Suprapubic skin (tissue), 4 donors: ENCODE data around the gene SCAANT1.

Experiments
- POLR2A ChIP-seq, 2 donors: fragments of 450-650 bp; IDR thresholded peaks; one replicate each; pipeline ENCODE4 v1.6.1; 2017; ENCODE audit warnings: antibody characterized with exemption in 2 of 2, mild to moderate bottlenecking in 2 of 2, moderate library complexity in 2 of 2
- POLR2AphosphoS5 ChIP-seq, 3 donors: sonication (generic); formaldehyde crosslinking; IDR thresholded peaks; one replicate each; pipeline ENCODE4 v1.6.1; 2017; ENCODE audit warnings: antibody characterized with exemption in 3 of 3
- TF ChIP-seq, protein P1 (sequence below), 2 donors: fragments of 200-600 bp in 1 of 2; fragments of 450-650 bp in 1 of 2; sonication (generic) in 1 of 2; IDR thresholded peaks; one replicate each; pipeline ENCODE4 v1.5.1; 2016 to 2019; ENCODE audit warnings: antibody characterized with exemption in 2 of 2, mild to moderate bottlenecking in 1 of 2, moderate library complexity in 1 of 2

DNA sequence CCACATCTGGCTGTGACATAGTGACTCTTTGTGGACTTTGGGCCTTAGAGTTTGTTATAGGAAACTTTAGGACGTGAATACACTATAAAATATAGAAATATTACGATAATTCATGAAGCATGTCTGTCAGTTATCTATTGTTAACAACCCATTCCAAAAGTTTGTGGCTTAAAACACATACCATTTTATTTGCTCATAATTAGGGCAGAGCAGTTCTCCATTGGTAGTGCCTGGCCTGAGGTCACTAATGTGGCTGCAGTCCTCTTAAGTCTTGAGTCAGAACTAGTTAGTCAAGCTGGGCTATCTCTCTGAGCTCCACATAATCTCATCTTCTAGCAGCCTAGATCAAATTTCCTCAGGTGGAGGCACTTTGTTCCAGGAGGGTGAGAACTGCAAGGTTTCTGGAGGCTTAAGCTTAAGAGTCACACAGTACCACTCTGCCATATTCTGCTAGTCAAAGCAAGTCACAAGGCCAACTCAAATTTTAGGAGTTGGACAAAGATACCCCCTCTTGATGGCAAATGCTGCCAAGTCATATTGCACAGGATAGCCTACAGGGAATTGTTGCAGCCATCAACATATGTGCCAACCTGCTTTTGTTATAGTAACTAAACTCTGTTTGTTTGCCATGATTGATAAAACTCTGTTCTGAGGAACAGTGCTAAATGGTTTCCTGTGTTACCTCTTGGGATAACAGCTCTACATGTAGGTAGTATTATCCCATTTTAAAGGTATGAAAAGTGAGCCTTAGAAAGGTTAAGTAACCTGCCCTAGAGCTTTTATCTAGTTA, 39.9 kb downstream of the SCAANT1 start:
- TF ChIP-seq, protein P1, sequence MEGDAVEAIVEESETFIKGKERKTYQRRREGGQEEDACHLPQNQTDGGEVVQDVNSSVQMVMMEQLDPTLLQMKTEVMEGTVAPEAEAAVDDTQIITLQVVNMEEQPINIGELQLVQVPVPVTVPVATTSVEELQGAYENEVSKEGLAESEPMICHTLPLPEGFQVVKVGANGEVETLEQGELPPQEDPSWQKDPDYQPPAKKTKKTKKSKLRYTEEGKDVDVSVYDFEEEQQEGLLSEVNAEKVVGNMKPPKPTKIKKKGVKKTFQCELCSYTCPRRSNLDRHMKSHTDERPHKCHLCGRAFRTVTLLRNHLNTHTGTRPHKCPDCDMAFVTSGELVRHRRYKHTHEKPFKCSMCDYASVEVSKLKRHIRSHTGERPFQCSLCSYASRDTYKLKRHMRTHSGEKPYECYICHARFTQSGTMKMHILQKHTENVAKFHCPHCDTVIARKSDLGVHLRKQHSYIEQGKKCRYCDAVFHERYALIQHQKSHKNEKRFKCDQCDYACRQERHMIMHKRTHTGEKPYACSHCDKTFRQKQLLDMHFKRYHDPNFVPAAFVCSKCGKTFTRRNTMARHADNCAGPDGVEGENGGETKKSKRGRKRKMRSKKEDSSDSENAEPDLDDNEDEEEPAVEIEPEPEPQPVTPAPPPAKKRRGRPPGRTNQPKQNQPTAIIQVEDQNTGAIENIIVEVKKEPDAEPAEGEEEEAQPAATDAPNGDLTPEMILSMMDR (IDR thresholded peaks at IDR 0.05) = no peak
- TF ChIP-seq POLR2A (IDR thresholded peaks at IDR 0.05) = no peak
- no peak for TF ChIP-seq POLR2AphosphoS5 (IDR thresholded peaks at IDR 0.05)
